ENCODE data around the gene RECK.

Gene RECK

GRCh38 chr9:36023260-36024048 lies 13.3 kb upstream of the RECK start:
- H3K4me3 ChIP-seq (ENCODE audit: low read depth, low read length): no peak overlapping the region

GRCh38 chr9:36025746-36026145 lies 11.0 kb upstream of the RECK start:
- H3K4me3 ChIP-seq (ENCODE audit: low read depth, low read length): no peak overlapping the region

GRCh38 chr9:36029202-36029601 lies 7.5 kb upstream of the RECK start:
- no peak overlapping the region for H3K4me3 ChIP-seq (ENCODE audit: low read depth, low read length)

GRCh38 chr9:36029765-36030528 lies 6.8 kb upstream of the RECK start:
- no peak overlapping the region for H3K4me3 ChIP-seq (ENCODE audit: low read depth, low read length)

- no peak overlapping the region for H3K4me3 ChIP-seq (ENCODE audit: low read depth, low read length)
Observed at GRCh38 chr9:36030871-36031270, 5.8 kb upstream of the RECK start.

GRCh38 chr9:36031774-36032555 lies 4.7 kb upstream of the RECK start:
- no peak overlapping the region for H3K4me3 ChIP-seq (ENCODE audit: low read depth, low read length)

- H3K4me3 ChIP-seq (ENCODE audit: low read depth, low read length): no peak overlapping the region
Observed at GRCh38 chr9:36033788-36034187, 2.9 kb upstream of the RECK start.

- H3K4me3 ChIP-seq (ENCODE audit: low read depth, low read length): no peak overlapping the region
Observed at GRCh38 chr9:36034234-36034633, 2.5 kb upstream of the RECK start.

- H3K4me3 ChIP-seq (ENCODE audit: low read depth, low read length): no peak overlapping the region
Observed at GRCh38 chr9:36035006-36035405, 1.7 kb upstream of the RECK start.

- H3K4me3 ChIP-seq (ENCODE audit: low read depth, low read length): peak overlapping the region; percentile 78
Observed at GRCh38 chr9:36036253-36036779, 397 bp upstream of the RECK start.

- peak overlapping the region; percentile 78 for H3K4me3 ChIP-seq (ENCODE audit: low read depth, low read length)
Observed at GRCh38 chr9:36037549-36038122, 923 bp downstream of the RECK start.

- H3K4me3 ChIP-seq (ENCODE audit: low read depth, low read length): no peak overlapping the region
Observed at GRCh38 chr9:36039121-36039520, 2.4 kb downstream of the RECK start.

GRCh38 chr9:36039696-36040095 lies 3.0 kb downstream of the RECK start:
- H3K4me3 ChIP-seq (ENCODE audit: low read depth, low read length): no peak overlapping the region

- no peak overlapping the region for H3K4me3 ChIP-seq (ENCODE audit: low read depth, low read length)
Observed at GRCh38 chr9:36040271-36040925, 3.7 kb downstream of the RECK start.

- H3K4me3 ChIP-seq (ENCODE audit: low read depth, low read length): no peak overlapping the region
Observed at GRCh38 chr9:36041506-36041905, 4.8 kb downstream of the RECK start.

GRCh38 chr9:36045610-36046009 lies 8.9 kb downstream of the RECK start:
- H3K4me3 ChIP-seq (ENCODE audit: low read depth, low read length): no peak overlapping the region

- no peak overlapping the region for H3K4me3 ChIP-seq (ENCODE audit: low read depth, low read length)
Observed at GRCh38 chr9:36046923-36047322, 10.2 kb downstream of the RECK start.

- H3K4me3 ChIP-seq (ENCODE audit: low read depth, low read length): no peak overlapping the region
Observed at GRCh38 chr9:36049408-36049807, 12.7 kb downstream of the RECK start.

GRCh38 chr9:36050476-36050875 lies 13.8 kb downstream of the RECK start:
- H3K4me3 ChIP-seq (ENCODE audit: low read depth, low read length): no peak overlapping the region

- H3K4me3 ChIP-seq (ENCODE audit: low read depth, low read length): no peak overlapping the region
Observed at GRCh38 chr9:36051317-36051716, 14.6 kb downstream of the RECK start.
